ENCODE results near the gene IGHMBP2. TPM values are rescaled to one million over a fixed set of nuclear protein-coding genes. Genes with fewer than 3 reads are reported as not detected.

The IGHMBP2 gene
- total RNA-seq, 2 experiments from 2014 or later, result 21.1 to 24.9 TPM

- DNase-seq (no peak), ATAC-seq (no peak)
- peaks cover 66% of the 10 kb centered on the region for H3K36me3 Mint-ChIP-seq (ENCODE audit: low read depth)
- TF ChIP-seq, protein P1, sequence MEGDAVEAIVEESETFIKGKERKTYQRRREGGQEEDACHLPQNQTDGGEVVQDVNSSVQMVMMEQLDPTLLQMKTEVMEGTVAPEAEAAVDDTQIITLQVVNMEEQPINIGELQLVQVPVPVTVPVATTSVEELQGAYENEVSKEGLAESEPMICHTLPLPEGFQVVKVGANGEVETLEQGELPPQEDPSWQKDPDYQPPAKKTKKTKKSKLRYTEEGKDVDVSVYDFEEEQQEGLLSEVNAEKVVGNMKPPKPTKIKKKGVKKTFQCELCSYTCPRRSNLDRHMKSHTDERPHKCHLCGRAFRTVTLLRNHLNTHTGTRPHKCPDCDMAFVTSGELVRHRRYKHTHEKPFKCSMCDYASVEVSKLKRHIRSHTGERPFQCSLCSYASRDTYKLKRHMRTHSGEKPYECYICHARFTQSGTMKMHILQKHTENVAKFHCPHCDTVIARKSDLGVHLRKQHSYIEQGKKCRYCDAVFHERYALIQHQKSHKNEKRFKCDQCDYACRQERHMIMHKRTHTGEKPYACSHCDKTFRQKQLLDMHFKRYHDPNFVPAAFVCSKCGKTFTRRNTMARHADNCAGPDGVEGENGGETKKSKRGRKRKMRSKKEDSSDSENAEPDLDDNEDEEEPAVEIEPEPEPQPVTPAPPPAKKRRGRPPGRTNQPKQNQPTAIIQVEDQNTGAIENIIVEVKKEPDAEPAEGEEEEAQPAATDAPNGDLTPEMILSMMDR (IDR thresholded peaks at IDR 0.05), result no peak
- no peak overlapping the region for H3K4me3 Mint-ChIP-seq
- H3K9me3 Mint-ChIP-seq, result peaks cover 21% of the 10 kb centered on the region
- no peaks in the 10 kb centered on the region for H3K27me3 Mint-ChIP-seq
- H3K4me1 Mint-ChIP-seq (ENCODE audit: low read depth), result no peaks in the 10 kb centered on the region
- intact Hi-C loops (cut with micrococcal nuclease), result no loop called here
- CTCF ChIA-PET, result interaction anchor here (0.8 kb wide), 1 partner anchor 9 kb away, joined by 3 read pairs; no protein-coding TSS in a partner anchor
- POLR2A ChIA-PET, result no interaction called here
- no peak overlapping the region for H3K27ac Mint-ChIP-seq
Observed at GRCh38 chr11:68927280-68928135, 23.8 kb downstream of the IGHMBP2 start.

DNA sequence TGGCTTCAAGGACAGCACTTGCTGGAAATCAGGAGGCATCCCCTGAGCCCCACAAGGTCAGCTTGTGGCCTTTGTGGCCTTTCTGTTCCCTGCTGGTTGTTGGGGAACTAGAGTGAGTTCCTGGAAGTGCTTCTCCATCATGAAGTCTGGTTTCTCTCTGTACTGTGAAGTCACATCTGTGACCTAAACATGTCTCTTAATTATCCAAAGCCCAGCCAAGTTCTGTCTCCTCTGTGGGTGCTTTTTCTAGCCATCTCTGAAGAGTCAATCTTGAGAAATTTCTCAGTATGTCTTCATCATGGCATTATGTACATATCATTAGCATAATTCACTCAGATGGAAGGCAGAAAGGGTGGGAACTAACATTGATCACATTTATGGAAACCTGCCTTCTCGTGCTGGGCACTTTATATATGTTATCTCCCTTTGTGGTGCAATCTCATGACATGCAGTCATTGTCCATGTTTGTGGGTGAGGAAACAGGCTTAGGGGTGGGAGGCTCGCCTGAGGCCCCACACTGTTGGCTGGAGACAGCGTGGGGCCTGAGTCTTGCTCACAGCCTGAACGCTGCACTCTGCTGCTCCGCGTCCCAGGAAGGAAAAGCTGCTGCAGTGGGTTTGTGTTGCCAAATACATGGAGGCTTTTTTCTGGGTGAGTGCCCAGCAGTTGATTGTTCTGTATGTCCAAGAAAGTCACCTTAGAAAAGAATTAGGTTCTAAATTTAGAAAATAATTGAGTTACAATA is 24.6 kb downstream of the IGHMBP2 start:
- Mint-ChIP-seq H3K27me3 (no peaks in the 10 kb centered on the region), H3K4me1 (ENCODE audit: low read depth) (no peaks in the 10 kb centered on the region), H3K4me3 (no peak overlapping the region), H3K27ac (no peak overlapping the region), H3K9me3 (peaks cover 19% of the 10 kb centered on the region), H3K36me3 (ENCODE audit: low read depth) (peaks cover 60% of the 10 kb centered on the region)
- intact Hi-C loops (cut with micrococcal nuclease), result no loop called here
- no peak for ATAC-seq
- TF ChIP-seq, protein P1 (IDR thresholded peaks at IDR 0.05), result no peak
- ChIA-PET CTCF (no interaction called here), POLR2A (interaction anchor here (0.7 kb wide), 1 partner anchor 9 kb away, joined by 3 read pairs; no protein-coding TSS in a partner anchor)
- DNase-seq, result no peak

DNA sequence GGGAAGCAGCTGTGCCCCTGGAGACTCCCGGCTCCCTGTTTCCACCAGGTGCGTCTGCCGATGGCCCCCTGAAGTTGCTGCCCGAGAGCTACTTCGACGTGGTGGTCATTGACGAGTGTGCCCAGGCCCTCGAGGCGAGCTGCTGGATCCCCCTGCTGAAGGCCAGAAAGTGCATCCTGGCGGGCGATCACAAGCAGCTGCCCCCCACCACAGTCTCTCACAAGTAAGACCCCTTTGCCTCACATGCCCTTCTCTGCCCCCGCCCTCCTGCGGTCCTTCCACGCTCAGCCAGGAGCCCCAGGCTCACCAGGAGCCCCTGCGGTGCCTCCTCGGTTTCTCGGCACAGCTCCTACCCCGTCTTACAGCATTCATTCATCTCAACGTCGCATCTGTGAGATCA is 25.4 kb downstream of the IGHMBP2 start:
- Mint-ChIP-seq H3K4me1 (ENCODE audit: low read depth) (no peaks in the 10 kb centered on the region), H3K4me3 (no peak overlapping the region), H3K27ac (no peak overlapping the region), H3K36me3 (ENCODE audit: low read depth) (peaks cover 52% of the 10 kb centered on the region), H3K27me3 (no peaks in the 10 kb centered on the region), H3K9me3 (peaks cover 17% of the 10 kb centered on the region)
- no peak for DNase-seq
- POLR2A ChIA-PET, result interaction anchor here (0.7 kb wide), 1 partner anchor 10 kb away, joined by 3 read pairs; no protein-coding TSS in a partner anchor
- intact Hi-C loops (cut with micrococcal nuclease), result no loop called here
- TF ChIP-seq, protein P1 (IDR thresholded peaks at IDR 0.05), result no peak
- ATAC-seq, result no peak
- CTCF ChIA-PET, result no interaction called here

GRCh38 chr11:68929706-68930570 is 26.2 kb downstream of the IGHMBP2 start:
- intact Hi-C loops (cut with micrococcal nuclease), result no loop called here
- no peak for DNase-seq
- no peak overlapping the region for H3K4me3 Mint-ChIP-seq
- H3K27me3 Mint-ChIP-seq, result no peaks in the 10 kb centered on the region
- H3K9me3 Mint-ChIP-seq, result peaks cover 10% of the 10 kb centered on the region
- H3K4me1 Mint-ChIP-seq (ENCODE audit: low read depth), result no peaks in the 10 kb centered on the region
- CTCF ChIA-PET, result no interaction called here
- POLR2A ChIA-PET, result interaction anchor here (1.3 kb wide), 1 partner anchor 40 kb away, joined by 4 read pairs; no protein-coding TSS in a partner anchor
- H3K36me3 Mint-ChIP-seq (ENCODE audit: low read depth), result peaks cover 45% of the 10 kb centered on the region
- TF ChIP-seq, protein P1 (IDR thresholded peaks at IDR 0.05), result no peak
- no peak overlapping the region for H3K27ac Mint-ChIP-seq
- no peak for ATAC-seq
